NOMO-1 treated with dmso at 0.1 percent for 144 hours (cell line): ENCODE results near the gene VPS35.

ENCODE experiments used
- DNase-seq: peaks from one replicate; lab custom pipeline; 2025; ENCODE audit not compliant: unreplicated experiment; lab: John Stamatoyannopoulos, UW

The VPS35 gene

DNA sequence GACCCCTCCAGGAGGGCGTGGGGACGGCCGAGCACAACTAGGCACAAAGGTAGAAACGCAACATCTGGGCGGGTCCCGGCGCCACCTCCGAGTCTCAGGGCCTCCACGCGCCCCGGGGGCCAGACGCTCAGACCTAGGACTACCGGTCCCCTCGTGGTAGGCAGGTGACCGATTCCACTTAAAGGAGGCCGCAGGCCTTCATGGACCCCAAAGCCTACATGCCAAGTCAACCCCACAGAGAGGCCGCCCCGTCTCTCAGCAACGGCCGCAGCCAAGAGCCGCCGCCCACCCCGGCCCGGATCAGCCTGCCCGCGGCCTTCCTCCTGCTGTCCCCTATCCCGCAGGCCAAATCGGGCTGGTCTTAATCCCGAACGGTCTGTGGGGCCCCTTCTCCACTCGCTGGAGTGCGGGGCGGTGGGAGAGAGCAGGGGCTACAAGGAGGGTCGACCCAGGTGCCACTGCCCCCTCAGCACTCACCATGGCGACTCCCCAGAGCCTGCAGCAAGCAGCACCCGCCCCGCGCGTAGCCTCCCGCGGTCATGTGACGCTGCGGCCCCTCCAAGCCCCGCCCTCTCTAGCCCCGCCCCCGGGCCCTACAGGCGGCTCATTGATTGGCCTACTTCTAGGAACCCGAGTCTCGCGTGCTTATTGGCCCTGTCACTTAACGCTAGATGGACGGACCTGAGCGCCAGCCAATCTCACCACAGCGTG, at the start of gene VPS35:
Gene VPS35 (minus strand): TSS at position 525 of the 711 bp plus-strand sequence. CDS start 45 bp downstream, at position 480.
- peak; percentile 96 for DNase-seq

DNA sequence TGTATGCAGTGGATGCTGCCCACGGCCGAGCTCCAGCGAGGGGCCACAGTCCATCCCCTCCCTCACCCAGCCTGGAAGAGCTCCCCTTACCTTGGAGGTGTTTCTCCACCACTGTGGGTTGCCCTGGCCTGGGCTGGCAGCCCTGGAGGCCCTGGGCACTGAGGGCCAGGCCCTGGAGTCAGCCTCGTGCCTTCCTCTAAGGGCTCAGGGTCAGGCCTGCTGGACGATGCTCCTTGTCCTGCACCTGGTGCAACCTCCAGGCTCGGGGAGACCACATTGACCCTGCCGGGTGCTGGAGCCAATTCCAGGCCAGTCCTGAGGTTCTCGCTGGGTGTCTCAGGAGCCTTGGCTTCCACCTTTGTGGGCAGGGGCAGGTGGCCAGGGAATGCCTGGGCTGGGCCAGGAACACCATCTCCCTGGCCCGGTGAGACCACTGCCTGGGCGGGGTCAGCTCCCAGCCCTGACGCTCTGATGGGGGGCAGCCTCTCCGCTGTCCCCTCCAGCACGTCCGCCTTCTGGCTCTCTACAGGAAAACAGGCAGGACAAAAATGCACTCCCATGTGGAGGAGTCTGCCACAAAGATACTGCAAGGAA, 48.7 kb upstream of the VPS35 start:
- no peak for DNase-seq

DNA sequence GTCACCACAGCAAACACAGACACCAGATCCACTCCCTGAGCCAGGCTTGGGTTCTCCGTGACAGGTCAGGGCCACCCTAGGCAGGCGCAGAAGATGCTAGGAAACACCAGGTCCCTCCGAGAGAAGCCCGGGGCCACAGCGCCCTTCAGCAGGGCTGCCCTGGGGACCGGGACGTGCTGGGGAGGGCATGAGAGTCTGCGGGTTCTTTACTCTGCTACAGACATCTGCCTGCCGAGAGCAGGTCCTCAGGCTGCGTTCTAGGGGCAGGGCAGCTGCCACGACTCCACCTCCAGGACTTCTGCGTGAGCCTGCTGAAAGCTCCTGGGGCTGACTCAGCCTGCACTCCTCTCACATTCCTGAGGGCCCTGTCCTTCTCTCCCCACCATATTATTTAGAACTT, 47.7 kb upstream of the VPS35 start:
- no peak for DNase-seq

DNA sequence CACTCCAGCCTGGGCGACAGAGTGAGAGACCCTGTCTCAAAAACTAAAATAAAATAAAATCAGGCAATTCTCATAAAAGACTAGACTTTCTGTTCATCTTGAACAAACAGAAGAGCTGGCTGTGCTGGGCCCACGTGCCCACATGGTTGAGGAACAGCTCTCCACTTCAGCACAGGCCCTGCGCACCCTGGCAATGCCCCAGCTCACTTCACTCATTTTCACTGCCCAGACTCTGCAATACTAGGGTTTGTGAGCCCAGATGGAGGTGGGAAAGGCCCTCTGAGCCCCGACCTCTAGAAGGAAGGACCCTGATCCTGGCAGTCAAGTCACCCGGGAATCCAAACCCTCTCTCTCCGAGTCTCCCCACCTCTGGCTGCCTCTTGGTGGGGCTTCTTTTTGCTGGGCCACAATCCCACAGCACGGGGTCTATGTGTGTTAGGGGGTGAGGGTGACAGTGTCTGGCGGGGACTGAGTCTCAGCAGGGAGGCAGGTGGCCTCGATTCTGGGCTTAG, 44.4 kb upstream of the VPS35 start:
- DNase-seq = no peak

DNA sequence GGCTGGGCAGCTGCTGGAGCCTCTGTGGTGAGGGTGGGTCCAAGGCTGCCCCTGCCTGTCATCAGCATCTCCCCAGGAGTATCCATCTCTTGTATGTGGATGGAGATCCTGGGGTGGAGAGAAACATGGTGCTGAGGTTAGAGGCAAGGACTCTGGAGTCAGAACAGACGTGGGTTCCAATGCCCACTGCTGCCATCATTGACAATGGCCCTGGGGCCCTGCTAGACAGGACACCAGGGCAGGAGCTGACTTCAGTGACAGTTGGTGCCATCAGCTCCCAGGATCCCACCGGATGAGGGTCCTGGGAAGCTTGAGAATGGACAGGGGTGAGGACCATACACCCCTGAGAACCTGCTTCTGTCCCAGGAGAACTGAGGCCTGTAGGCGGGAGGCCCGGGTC, 43.6 kb upstream of the VPS35 start:
- no peak for DNase-seq

DNA sequence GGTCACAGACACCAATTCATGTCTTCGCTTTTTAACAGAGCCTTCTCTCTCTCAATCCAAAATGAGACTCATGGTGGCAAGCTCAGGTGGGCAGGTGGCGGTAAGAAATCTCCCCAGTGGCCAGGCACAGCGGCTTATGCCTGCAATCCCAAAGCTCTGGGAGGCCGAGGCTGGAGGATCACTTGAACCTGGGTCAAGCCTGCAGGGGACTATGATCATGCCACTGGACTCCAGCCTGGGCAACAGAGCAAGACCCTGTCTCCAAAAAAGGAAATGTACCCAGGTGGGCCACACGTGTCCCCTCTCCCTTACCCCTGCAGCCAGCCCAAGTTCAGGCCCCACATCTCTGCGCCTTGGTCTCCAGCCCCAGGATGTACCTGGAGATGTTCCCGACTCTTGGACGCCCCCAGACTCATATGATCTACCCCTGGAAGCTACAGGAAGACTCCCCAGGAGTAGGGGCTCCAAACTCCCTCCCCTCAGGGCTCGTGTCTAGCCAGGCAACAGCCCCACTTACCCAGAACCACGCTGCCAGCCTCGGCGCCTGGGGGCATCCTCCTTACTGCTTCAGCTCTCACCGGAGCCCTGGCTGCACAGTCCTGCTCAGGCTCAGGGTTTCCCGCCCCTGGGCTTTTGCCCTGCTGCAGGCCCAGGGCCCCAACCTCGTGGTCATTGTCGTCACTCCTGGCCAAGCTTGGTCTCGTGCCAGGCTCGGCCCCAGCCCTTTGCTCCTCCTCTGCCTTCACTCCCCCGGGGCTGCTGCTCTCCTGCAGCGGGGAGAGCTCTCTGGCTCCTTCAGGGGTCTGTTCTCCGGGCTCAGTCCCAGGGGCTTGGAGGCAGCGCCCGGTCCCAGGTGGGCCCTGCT, 42.9 kb upstream of the VPS35 start:
- no peak for DNase-seq

DNA sequence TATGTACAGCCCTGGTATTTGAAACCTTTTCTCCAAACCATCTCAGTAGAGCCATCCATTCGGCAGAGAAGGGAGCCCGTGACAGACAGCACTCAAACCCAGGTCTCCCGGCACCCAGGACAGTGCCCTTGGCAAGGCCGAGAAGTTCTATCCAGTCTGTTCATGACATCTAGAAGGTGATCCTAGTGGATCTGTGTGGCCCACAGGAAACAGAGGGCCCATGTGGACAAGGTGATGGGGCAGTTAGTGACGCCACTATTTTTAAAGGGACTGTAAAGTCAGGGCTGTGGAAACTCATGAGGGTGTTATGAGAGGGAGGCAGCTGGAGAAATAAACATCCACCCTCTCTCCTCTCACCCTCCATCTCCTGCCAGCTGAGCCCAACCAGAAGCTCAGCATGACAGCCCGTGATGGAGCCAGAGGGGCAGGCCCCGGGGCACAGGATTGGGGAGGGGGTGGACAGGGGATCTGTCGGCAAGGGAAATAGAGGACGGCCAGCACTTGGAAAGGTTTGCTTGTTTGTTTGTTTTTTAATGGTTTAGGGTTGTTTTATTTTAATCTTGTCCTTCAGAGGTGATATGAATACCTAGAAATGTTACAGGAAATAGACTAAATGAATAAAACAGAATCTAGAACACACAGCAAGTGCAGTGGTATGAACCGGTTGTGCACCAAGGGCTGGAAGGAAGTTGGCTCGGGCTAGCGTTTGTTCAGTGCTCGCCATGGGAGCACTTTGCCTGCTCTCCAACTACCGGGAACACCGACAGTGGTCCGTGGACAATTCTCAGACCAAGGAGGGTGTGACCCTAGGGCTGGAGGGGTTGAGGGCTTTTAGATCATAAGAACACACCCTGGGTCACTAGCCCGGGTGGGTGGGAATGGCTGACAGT, 42.1 kb upstream of the VPS35 start:
- no peak for DNase-seq

DNA sequence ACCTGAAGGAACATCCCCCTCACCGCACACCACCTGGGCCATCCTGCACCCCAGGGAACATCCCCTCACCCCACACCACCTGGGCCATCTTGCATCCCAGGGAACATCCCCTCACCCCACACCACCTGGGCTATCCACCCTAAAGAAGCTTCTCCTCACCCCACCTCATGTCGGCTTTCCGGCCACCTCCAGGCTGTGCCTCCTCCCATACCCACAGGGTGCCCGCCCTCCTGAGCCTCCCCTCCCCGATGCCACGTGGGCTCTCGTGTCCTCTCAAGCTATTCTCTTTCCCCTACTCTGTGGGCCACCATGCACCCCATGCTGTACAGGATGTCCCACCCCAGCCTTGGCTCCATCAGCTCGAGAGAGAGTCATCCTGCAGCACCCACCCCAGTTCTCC, 41.1 kb upstream of the VPS35 start:
- DNase-seq = no peak

DNA sequence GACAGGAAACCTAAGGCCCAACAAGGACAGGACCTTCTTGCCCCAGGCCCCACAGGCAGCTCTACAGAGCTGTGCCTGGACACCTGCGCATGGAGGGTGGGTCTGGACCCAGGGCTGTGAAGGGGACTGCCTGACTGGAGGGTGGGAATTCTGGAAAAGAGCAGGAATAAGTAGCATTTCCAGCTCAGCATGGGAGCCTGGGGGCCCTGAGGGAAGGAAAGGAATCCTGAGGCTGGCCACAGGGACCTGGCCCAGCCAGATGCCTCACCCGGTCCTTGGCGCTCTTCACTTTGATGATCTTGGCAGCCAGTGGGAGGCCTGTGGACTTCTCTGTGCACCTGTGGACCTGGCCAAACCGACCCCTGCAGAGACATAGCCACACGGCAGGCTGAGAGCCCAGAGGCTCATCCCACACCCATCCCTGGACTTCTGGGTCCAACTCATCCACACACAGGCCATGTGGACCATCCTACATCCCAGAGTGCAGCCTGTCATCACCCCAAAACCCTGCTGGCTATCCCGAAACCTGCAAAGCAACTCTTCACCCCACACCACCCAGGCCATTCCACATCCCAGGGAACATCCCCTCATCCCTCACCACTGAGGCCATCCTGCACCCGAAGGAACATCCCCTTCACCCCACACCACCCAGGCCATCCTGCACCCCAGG, 40.5 kb upstream of the VPS35 start:
- DNase-seq = no peak

DNA sequence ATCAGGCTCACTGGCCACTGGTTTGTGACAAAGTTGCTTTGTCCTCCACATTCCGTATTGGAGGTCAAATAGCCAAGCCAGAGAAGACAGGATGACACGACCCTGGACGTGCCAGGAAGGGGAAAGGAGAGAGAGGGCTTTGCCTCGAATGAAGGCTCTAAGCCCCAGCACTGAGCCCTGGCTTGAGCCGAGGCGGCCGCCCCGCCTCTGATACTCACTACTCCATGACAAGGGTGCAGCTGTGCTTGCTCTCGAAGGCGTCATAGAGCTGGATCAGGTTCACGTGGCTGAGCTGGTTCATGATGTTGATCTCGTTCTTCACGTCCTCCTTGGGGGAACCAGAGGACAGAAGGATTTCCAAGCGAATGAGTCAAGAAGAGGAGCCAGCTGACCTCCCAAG, 39.8 kb upstream of the VPS35 start:
- DNase-seq = no peak

DNA sequence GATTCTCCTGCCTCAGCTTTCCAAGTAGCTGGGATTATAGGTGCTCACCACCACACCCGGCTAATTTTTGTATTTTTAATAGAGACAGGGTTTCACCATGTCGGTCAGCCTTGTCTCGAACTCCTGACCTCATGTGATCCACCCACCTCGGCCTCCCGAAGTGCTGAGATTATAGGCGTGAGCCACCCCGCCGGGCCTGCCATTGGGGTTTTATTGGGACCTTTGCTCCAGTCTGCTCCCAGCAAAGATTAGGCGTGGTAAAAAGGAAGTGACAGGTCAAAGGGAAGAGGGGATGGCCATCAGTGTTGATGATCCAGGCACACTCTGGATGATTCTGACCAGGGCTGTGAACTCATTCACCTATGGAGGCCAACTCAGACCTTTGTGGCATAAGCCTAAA, 38.7 kb upstream of the VPS35 start:
- no peak for DNase-seq

DNA sequence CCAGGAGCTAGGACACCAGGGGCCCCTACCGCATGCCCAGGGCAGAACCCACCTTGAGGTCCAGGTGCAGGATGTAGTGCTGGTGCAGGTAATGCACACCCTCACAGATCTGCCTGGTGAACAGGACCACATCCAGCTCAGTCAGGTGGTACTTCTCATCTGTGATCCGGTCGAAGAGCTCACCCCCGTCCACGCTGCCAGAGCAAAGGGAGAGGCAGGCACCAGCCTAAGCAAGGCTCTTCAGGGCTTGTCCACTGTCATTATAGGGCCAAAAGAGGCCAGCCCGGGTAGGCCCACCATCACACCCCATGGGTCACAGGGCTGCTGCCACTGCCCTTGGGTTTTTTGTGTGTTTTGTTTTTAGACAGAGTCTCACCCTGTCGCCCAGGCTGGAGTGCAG, 38.2 kb upstream of the VPS35 start:
- no peak for DNase-seq

DNA sequence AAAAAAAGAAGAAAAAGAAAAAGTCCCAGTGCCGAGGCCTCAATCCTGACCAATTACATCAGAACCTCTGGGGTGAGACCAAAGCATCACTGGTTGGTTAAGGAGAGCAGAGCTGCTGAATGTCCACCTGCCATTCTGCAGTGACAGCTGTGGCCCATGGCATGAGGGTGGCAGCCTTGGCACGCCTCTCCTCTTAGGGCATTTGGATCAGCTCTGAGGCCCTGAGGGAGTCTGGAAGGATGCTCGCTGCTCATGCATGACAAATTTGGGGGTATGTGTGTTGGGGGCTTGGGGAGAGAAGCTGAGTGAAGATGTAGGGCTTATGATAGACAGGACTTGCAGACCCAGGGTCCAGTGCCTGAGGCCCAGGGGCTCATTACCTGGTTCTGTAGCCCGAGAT, 32.9 kb upstream of the VPS35 start:
- no peak for DNase-seq

DNA sequence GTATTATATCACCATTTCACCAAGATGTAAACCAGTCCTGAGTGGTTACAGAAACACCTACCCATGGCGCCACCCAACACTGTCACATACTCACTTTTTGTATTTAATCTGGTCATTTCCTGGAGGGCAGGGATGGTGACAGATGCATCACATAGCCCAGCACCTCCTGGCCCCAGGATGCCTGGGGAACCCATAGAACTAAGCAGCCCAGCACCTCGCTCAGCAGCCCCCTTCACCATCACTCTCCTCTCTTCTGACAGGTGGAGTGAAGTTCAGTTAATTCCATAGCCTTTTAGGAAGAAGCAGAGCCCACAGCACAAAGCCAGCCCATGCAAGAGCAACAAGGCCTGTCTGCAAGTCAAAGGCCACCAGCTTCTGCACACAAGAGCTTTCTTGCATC, 31.6 kb upstream of the VPS35 start:
- DNase-seq = no peak

DNA sequence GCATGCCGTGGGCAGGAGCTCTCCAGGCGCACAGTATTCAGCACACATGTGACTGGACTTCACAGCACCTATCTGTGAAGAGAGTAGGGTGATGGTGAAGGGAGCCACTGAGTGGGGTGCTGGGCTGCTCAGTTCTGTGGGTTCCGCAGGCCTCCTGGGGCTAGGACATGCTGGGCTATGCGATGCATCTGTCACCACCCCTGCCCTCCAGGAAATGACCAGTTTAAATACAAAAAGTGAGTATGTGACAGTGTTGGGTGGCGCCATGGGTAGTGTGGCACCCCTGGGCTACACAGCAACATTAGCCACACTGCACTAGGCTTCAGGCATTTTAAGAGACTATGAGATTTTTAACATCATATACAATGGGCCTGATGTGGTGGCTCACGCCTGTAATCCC, 30.6 kb upstream of the VPS35 start:
- no peak for DNase-seq

DNA sequence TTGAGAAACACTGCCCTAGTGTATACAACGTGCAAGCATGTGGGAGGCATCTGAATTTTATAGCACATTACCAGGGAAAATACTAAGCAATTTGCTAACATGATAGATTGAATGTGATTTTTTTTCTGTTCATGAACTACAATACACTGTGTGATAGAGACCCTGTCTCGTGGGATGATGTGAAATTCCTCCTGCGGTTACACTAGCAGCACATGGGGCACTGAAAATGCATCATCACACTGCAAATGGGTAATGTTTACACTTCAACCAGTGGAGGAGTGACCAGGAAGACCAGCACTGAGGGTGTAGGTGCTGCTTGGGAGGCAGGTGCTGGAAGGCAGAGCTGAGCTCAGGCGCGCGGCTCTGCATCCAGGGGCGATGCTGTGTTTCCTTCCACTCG, 29.2 kb upstream of the VPS35 start:
- DNase-seq = no peak

DNA sequence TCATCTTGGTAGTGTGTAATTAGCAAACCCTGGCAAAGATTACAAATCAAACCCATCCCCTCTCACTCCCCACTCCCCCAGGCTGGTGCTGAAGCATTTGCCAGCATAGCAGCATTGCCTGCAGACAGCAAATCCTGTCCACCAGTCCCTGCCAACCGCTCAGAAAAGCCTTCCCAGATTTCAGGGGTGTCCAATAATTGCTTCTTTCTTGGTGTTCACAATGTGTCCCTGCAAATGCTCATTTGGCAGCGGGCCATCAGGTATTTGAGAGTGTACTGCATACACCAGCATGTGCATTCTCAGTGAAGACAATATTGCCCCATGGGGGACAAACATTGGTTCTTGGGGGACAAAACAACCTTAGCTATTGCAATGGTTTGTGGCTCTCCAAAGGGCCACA, 28.7 kb upstream of the VPS35 start:
- DNase-seq = no peak

DNA sequence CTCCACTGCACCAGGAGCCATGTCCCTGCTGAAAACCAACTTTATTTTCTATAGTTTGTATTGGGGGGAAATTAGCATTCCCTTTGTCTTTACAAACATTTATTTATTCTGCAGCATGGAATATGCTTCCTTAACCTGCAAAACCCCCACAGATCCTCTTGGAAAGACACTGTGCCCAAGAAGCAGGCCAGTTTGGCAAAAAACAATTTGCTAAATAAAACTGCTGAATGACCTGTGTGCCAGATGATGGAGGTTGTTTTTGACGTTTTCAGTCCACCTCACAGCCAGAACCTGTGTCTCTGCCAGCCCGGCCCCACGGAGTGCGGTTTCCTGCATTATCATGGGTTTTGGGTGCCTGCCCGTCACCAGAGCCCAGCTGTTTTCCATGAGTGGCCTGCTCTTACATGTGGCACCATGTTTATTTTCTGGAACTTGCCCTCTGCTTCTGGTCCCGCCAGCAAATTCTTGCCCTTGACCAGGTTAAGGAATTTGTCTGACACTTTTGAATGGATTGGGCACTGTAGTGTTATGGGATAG, 26.9 kb upstream of the VPS35 start:
- no peak for DNase-seq

DNA sequence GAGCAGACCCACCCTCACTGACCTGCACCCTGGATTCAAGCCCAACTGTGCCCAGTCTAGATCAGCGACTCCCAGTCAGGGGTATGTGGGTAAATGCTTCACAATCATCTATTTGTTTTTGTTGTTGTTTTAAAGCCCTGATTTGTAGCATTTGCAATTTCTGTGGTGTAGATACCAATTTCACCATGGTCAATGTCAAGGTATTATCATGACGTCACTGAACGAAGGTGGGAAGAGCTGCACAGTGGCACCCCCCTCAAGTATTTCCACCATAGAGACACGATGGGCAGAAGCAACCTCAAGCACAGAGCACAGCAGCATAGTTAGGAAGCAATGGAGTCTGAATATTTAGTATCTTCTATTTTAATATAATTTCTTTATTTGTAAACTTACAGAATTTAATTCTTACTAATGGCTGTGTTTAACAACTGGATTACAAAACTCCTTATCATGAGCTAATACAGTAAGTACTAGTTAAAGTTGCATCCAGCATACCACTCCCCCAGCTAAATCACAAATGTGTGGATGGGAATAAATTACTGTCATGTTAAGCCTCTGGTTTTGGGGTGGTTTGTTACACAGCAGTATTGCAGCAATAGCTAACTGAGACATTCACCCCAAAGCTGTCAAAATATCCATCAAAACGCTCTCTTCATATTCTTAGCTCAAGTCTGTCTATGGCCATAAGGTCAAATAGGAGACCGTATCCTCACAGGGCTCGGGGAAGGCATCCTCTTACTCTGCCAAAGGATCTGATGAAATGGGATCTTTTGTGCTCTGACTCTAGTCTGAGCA, 26.0 kb upstream of the VPS35 start:
- DNase-seq = no peak
